PC-9 (cell line): Measurements from ENCODE around the gene CCNL2. TPM values are rescaled to one million over a fixed set of nuclear protein-coding genes. Genes with fewer than 3 reads are reported as not detected.
A peak's percentile ranks its signal among the peaks of the same experiment; 100 is the strongest.

ENCODE experiments used
- BruUV-seq: library from RNA; stranded (reverse); fragments of 400-500 nt; replicated peaks from 2 replicates; lab custom pipeline; 2021; lab: Mats Ljungman, UMichigan
- CTCF ChIA-PET: fragments of 300-600 bp; sonication (Branson Sonifier 250); formaldehyde crosslinking; loops from one replicate; lab custom pipeline; 2022; ENCODE audit warnings: antibody characterized with exemption; lab: Charles Lee
- POLR2A ChIA-PET: fragments of 300-600 bp; sonication (Branson Sonifier 250); formaldehyde crosslinking; loops from one replicate; lab custom pipeline; 2022; ENCODE audit warnings: antibody characterized with exemption; ENCODE audit not compliant: unreplicated experiment; lab: Charles Lee
- DNase-seq, 2 experiments: peaks; one replicate each; pipeline versions ENCODE4 v3.0.0 to v3.0.0-alpha.2; 2015 to 2022; ENCODE audit warnings: mixed read lengths in 1 of 2
- H2AFZ ChIP-seq: fragments of 200-600 bp; sonication (generic); 2 replicates; pipeline ENCODE4 v1.8.1; 2017; ENCODE audit warnings: antibody characterized with exemption
- H3F3A ChIP-seq: fragments of 200-600 bp; sonication (generic); 2 replicates; pipeline ENCODE4 v1.8.1; 2017; ENCODE audit warnings: antibody characterized with exemption, mild to moderate bottlenecking, low read depth; ENCODE audit not compliant: insufficient read depth
- H3K27ac ChIP-seq: fragments of 200-600 bp; sonication (generic); 2 replicates; pipeline ENCODE4 v1.6.1; 2016; ENCODE audit warnings: mixed run types
- H3K27me3 ChIP-seq: fragments of 200-600 bp; sonication (generic); 2 replicates; pipeline ENCODE4 v1.6.1; 2016; ENCODE audit warnings: low read depth, mixed run types; ENCODE audit not compliant: insufficient read depth
- H3K36me3 ChIP-seq: fragments of 200-600 bp; sonication (generic); 2 replicates; pipeline ENCODE4 v1.6.1; 2016; ENCODE audit warnings: low read depth, mixed run types
- H3K4me1 ChIP-seq: fragments of 200-600 bp; sonication (generic); replicated peaks from 2 replicates; pipeline ENCODE4 v1.6.1; 2016; ENCODE audit warnings: mixed run types; ENCODE audit not compliant: insufficient read depth
- H3K4me2 ChIP-seq: fragments of 200-600 bp; sonication (generic); 2 replicates; pipeline ENCODE4 v1.6.1; 2017; ENCODE audit warnings: mixed run types
- H3K4me3 ChIP-seq: fragments of 200-600 bp; sonication (generic); 2 replicates; pipeline ENCODE4 v1.6.1; 2016; ENCODE audit warnings: mixed run types
- H3K79me2 ChIP-seq: fragments of 200-600 bp; sonication (generic); 2 replicates; pipeline ENCODE4 v1.6.1; 2017; ENCODE audit warnings: low read depth, mixed run types
- H3K9me2 ChIP-seq: fragments of 200-600 bp; sonication (generic); 2 replicates; pipeline ENCODE4 v1.8.1; 2017; ENCODE audit warnings: mild to moderate bottlenecking; ENCODE audit not compliant: insufficient read depth
- H3K9me3 ChIP-seq: fragments of 200-600 bp; sonication (generic); 2 replicates; pipeline ENCODE4 v1.8.1; 2016; ENCODE audit warnings: low read depth; ENCODE audit not compliant: insufficient read depth
- H4K20me1 ChIP-seq: fragments of 200-600 bp; sonication (generic); 2 replicates; pipeline ENCODE4 v1.8.1; 2017; ENCODE audit not compliant: insufficient read depth
- CTCF ChIP-seq: fragments of 200-600 bp; sonication (generic); conservative IDR thresholded peaks from 2 replicates; pipeline ENCODE4 v1.6.1; 2017; ENCODE audit warnings: mixed run types, antibody characterized with exemption, mild to moderate bottlenecking, moderate library complexity
- EZH2 ChIP-seq: fragments of 200-600 bp; sonication (generic); IDR thresholded peaks from 2 replicates; pipeline ENCODE4 v1.8.0; 2017; ENCODE audit warnings: antibody characterized with exemption, low read depth
- intact Hi-C: fragments of 100-400 bp; cut with micrococcal nuclease; formaldehyde crosslinking; loops from one replicate; pipeline ENCODE4 v1.10.0; 2022; ENCODE audit not compliant: unreplicated experiment
- total RNA-seq: library from RNA; stranded (reverse); gene quantifications from 2 replicates; pipeline ENCODE4 v1.2.3, GENCODE V29; 2021

The CCNL2 gene
- total RNA-seq, 1 experiment from 2014 or later = 162 TPM

- Histone ChIP-seq H2AFZ (no peak overlapping the region), H3K27me3 (no peaks in the 10 kb centered on the region), H3K27ac (no peak overlapping the region), H3K4me2 (no peak overlapping the region), H3K9me2 (no peaks in the 10 kb centered on the region), H3K4me3 (no peak overlapping the region), H3K9me3 (no peaks in the 10 kb centered on the region), H3K36me3 (no peaks in the 10 kb centered on the region), H4K20me1 (no peaks in the 10 kb centered on the region), H3F3A (peaks cover 43% of the 10 kb centered on the region; the same call in 1 of the 2 replicates), H3K79me2 (0 out of 2 replicates have a peak, but pooled peaks cover 7% of the 10 kb centered on the region), H3K4me1 (peaks cover 19% of the 10 kb centered on the region)
- no peak for TF ChIP-seq EZH2
- no peak for TF ChIP-seq CTCF
- intact Hi-C loops = no loop called here
- CTCF ChIA-PET = interaction anchor here (0.6 kb wide), 1 partner anchor 42 kb away, joined by 21 read pairs; no protein-coding TSS in a partner anchor
- BruUV-seq = no TSS peak
- POLR2A ChIA-PET = no interaction called here
- DNase-seq = peak in 1 of 2 experiments; percentile 8
Measured at GRCh38 chr1:1355416-1355815, 43.7 kb downstream of the CCNL2 start.

DNA sequence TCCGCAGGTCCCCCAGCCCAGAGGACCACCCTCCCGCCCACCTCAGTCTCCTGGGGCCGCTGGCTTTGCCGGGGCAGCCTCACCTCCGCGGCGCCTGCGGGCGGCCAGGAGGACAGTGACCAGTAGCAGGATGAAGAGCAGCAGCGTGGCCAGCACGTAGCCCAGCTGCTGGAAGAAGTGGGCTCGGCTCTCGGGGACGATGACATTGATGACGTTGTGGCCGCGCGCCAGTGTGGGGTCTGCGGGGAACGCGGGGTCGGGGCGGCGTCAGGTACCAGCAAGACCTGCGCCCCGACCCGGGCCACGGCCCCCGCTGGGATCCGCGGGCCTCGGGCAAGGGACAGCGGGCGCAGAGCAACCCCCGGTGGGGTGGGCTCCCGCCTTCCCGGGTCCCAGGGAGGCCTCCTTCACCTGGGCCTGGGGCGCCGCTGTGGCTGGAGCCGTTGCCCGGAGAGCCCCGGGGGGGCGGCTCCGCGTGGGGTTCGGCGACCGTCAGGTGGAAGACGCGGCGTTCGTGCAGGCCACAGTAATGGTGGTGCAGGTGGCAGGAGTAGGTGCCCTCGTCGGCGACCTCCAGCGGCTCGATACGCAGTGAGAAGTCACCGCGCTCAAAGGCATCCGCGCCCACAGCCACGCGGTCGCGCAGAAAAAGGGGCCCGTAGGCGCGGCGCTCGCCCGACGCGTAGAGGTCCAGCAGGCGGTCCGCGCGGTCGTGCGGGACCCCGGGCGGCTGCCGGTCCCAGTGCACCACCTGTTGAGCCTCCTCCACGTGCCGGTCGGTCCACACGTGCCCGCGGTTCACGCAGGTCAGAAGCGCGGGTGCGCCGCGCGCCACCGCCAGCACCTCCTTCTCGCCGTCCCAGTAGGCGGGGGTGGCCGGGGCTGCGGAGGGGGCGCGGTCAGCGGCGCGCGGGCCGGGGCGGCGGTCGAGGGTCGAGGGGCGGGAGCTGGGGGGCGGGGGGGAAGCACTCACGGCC lies 44.6 kb downstream of the CCNL2 start:
- Histone ChIP-seq H3K4me2 (no peak overlapping the region), H3K27ac (no peak overlapping the region), H3K9me3 (no peaks in the 10 kb centered on the region), H3K36me3 (no peaks in the 10 kb centered on the region), H3K79me2 (0 out of 2 replicates have a peak, but pooled peaks cover 7% of the 10 kb centered on the region), H3K9me2 (no peaks in the 10 kb centered on the region), H4K20me1 (no peaks in the 10 kb centered on the region), H2AFZ (no peak overlapping the region), H3K4me3 (no peak overlapping the region), H3F3A (peaks cover 38% of the 10 kb centered on the region; the same call in 1 of the 2 replicates), H3K4me1 (peaks cover 11% of the 10 kb centered on the region), H3K27me3 (no peaks in the 10 kb centered on the region)
- intact Hi-C loops = no loop called here
- TF ChIP-seq EZH2 (no peak), CTCF (no peak)
- ChIA-PET POLR2A (no interaction called here), CTCF (no interaction called here)
- BruUV-seq = no TSS peak
- DNase-seq = peak in 1 of 2 experiments; percentile 9

GRCh38 chr1:1353389-1354151 lies 45.6 kb downstream of the CCNL2 start:
- Histone ChIP-seq H3K27me3 (no peaks in the 10 kb centered on the region), H3K36me3 (no peaks in the 10 kb centered on the region), H3K4me2 (no peak overlapping the region), H3K4me1 (peaks cover 4% of the 10 kb centered on the region), H3K79me2 (peaks cover 9% of the 10 kb centered on the region; the same call in 1 of the 2 replicates), H3K9me3 (no peaks in the 10 kb centered on the region), H3K27ac (no peak overlapping the region), H4K20me1 (no peaks in the 10 kb centered on the region), H2AFZ (no peak overlapping the region), H3K9me2 (no peaks in the 10 kb centered on the region), H3F3A (peaks cover 32% of the 10 kb centered on the region; the same call in 1 of the 2 replicates), H3K4me3 (no peak overlapping the region)
- intact Hi-C loops = no loop called here
- TF ChIP-seq EZH2 (no peak), CTCF (no peak)
- ChIA-PET CTCF (no interaction called here), POLR2A (no interaction called here)
- no peak for DNase-seq
- BruUV-seq = no TSS peak
